Stimulated activated CD4-positive, alpha-beta T cell treated with anti-CD3 and anti-CD28 coated beads, Interleukin-4, amount 100 ng/mL, for 1 hour (primary cell): ENCODE data around the gene BICRA.

Source experiments
- DNase-seq: peaks from one replicate; pipeline ENCODE4 v3.0.0-alpha.2; 2020

BICRA gene

GRCh38 chr19:47601180-47601904, 7.6 kb upstream of the BICRA start:
- no peak for DNase-seq

- DNase-seq = no peak
Observed at GRCh38 chr19:47603706-47604565, 5.0 kb upstream of the BICRA start.

GRCh38 chr19:47607564-47608073, 1.3 kb upstream of the BICRA start:
- no peak for DNase-seq

GRCh38 chr19:47608074-47608918, 638 bp upstream of the BICRA start:
- peak; percentile 96 for DNase-seq

- peak; percentile 44 for DNase-seq
Observed at GRCh38 chr19:47609906-47610894, 1.3 kb downstream of the BICRA start.

- no peak for DNase-seq
Observed at GRCh38 chr19:47610902-47611301, 2.0 kb downstream of the BICRA start.

- no peak for DNase-seq
Observed at GRCh38 chr19:47613165-47614020, 4.5 kb downstream of the BICRA start.

GRCh38 chr19:47614021-47614295, 5.0 kb downstream of the BICRA start:
- DNase-seq = no peak

- DNase-seq = no peak
Observed at GRCh38 chr19:47614559-47614958, 5.6 kb downstream of the BICRA start.

- DNase-seq = no peak
Observed at GRCh38 chr19:47615230-47615629, 6.3 kb downstream of the BICRA start.

GRCh38 chr19:47615714-47616113, 6.8 kb downstream of the BICRA start:
- no peak for DNase-seq

GRCh38 chr19:47618771-47619170, 9.8 kb downstream of the BICRA start:
- DNase-seq = no peak

- no peak for DNase-seq
Observed at GRCh38 chr19:47619763-47620162, 10.8 kb downstream of the BICRA start.

GRCh38 chr19:47623151-47623920, 14.4 kb downstream of the BICRA start:
- no peak for DNase-seq

- DNase-seq = no peak
Observed at GRCh38 chr19:47623921-47624391, 15.0 kb downstream of the BICRA start.

- no peak for DNase-seq
Observed at GRCh38 chr19:47625650-47626049, 16.7 kb downstream of the BICRA start.

- no peak for DNase-seq
Observed at GRCh38 chr19:47626238-47626637, 17.3 kb downstream of the BICRA start.

GRCh38 chr19:47628078-47628771, 19.3 kb downstream of the BICRA start:
- no peak for DNase-seq

GRCh38 chr19:47630594-47630993, 21.7 kb downstream of the BICRA start:
- no peak for DNase-seq
